ENCODE results near the gene PTPRJ. TPM values are rescaled to one million over a fixed set of nuclear protein-coding genes. Genes with fewer than 3 reads are reported as not detected.

PTPRJ gene
- total RNA-seq, 2 donors from 2014 or later: 3.4 to 8.0 TPM

- no peak overlapping the region for H3K27ac ChIP-seq
- DNase-seq (ENCODE audit: low spot score): no peak
- H3K27me3 ChIP-seq: no peaks in the 10 kb centered on the region
- no peak overlapping the region for H3K4me3 ChIP-seq
- no peaks in the 10 kb centered on the region for H3K9me3 ChIP-seq
- H3K36me3 ChIP-seq: no peaks in the 10 kb centered on the region
- H3K4me1 ChIP-seq: peaks cover 0 to under 1% of the 10 kb centered on the region in 2 donors
- TF ChIP-seq CTCF (IDR thresholded peaks at IDR 0.05): no peak
Observed at GRCh38 chr11:48011798-48012391, 31.5 kb downstream of the PTPRJ start.

DNA sequence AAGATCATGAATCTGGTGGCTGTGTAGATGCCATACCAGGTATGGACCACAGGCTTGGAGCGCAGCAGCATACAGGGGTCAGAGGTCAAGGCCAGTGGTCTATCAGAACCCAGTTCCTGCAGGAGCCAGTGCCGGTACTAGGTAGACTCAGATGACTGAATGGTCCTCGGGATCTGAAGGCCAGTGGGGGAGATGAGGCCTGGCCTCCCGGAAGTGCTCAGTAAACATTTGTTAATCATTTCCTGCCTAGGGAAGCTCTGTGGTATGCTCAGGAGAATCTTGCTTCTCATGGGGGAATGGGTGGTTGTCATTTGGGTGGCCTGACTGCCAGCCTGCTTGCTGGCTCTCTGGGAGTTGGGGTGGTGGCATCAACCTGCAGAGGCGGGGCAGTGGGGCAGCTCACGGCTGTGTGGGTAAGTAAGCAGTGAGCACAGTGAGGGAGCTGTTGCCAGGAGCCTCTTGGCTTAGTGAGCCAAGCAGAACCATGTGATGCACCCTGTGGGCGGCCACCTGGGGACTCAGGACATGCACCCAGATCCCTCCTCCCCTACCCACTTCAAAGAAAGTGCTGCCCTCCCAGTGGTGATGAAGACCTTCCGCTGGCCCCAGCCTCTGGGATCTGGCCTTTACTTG lies 33.0 kb downstream of the PTPRJ start:
- no peaks in the 10 kb centered on the region for H3K27me3 ChIP-seq
- no peaks in the 10 kb centered on the region for H3K36me3 ChIP-seq
- H3K4me3 ChIP-seq: no peak overlapping the region
- no peak for TF ChIP-seq CTCF (IDR thresholded peaks at IDR 0.05)
- H3K27ac ChIP-seq: no peak overlapping the region
- peaks cover 0 to 4% of the 10 kb centered on the region in 2 donors for H3K4me1 ChIP-seq
- DNase-seq (ENCODE audit: low spot score): no peak
- no peaks in the 10 kb centered on the region for H3K9me3 ChIP-seq

GRCh38 chr11:48014917-48015316 lies 34.6 kb downstream of the PTPRJ start:
- DNase-seq (ENCODE audit: low spot score): no peak
- H3K36me3 ChIP-seq: no peaks in the 10 kb centered on the region
- no peak overlapping the region for H3K27ac ChIP-seq
- no peak for TF ChIP-seq CTCF (IDR thresholded peaks at IDR 0.05)
- H3K27me3 ChIP-seq: no peaks in the 10 kb centered on the region
- H3K4me1 ChIP-seq: peaks cover 0 to 9% of the 10 kb centered on the region in 2 donors
- H3K4me3 ChIP-seq: no peak overlapping the region
- no peaks in the 10 kb centered on the region for H3K9me3 ChIP-seq

GRCh38 chr11:48017105-48017830 lies 36.9 kb downstream of the PTPRJ start:
- H3K36me3 ChIP-seq: no peaks in the 10 kb centered on the region
- no peaks in the 10 kb centered on the region for H3K27me3 ChIP-seq
- no peak overlapping the region for H3K27ac ChIP-seq
- peaks cover 0 to 9% of the 10 kb centered on the region in 2 donors for H3K4me1 ChIP-seq
- no peak for TF ChIP-seq CTCF (IDR thresholded peaks at IDR 0.05)
- H3K4me3 ChIP-seq: no peak overlapping the region
- no peaks in the 10 kb centered on the region for H3K9me3 ChIP-seq
- no peak for DNase-seq (ENCODE audit: low spot score)

DNA sequence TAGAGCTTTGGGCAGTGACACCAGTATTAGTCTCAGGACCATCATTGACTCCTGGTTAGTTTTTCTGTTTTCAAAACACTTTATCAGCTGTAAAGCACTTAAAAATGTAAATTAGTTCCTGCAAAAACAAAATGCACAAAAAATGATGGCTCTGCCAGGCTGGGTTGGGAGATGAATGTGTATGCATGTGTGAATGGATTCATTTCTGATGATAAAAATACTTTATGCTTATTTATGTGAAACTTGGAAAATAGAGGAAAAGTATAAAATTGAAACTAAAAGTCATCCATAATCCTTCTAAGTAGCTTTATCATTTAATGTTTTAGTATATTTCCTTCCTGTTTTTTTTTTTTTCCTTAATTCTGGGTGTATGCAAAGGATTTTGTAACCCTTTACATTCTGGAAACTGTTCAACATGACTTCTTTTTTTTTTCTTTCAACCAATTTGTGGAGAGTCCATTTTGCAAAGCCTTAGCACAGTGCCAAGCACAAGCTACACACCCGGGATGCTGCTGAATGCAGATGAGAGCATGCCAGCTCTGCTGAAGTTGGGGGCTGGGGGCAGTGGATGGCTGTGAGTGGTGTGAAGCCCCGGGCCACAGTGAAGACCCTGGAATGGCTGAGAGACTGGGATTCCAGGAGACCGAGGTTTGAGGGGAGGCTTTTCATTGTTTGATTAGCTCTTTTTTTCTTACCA lies 37.6 kb downstream of the PTPRJ start:
- no peak for DNase-seq (ENCODE audit: low spot score)
- Histone ChIP-seq H3K4me1 (peaks cover 0 to 9% of the 10 kb centered on the region in 2 donors), H3K4me3 (no peak overlapping the region), H3K27ac (no peak overlapping the region), H3K27me3 (no peaks in the 10 kb centered on the region), H3K36me3 (no peaks in the 10 kb centered on the region), H3K9me3 (no peaks in the 10 kb centered on the region)
- no peak for TF ChIP-seq CTCF (IDR thresholded peaks at IDR 0.05)
